Neuron (in vitro differentiated cells): ENCODE data around the gene TSHZ2.
"Not testable (repeated sequence)": the region's sequence is repeated elsewhere in the genome, so short reads cannot be mapped to it uniquely, and the experiment has no call there.

Experiments used
- H2AFZ ChIP-seq: one replicate; pipeline ENCODE4 v1.6.1; 2013; ENCODE audit warnings: low read depth, mild to moderate bottlenecking, inconsistent platforms, low read length, moderate library complexity
- H3K27me3 ChIP-seq: one replicate; pipeline ENCODE4 v1.6.1; 2013; ENCODE audit warnings: low read length; ENCODE audit not compliant: insufficient read depth
- H3K36me3 ChIP-seq: one replicate; pipeline ENCODE4 v1.6.1; 2013; ENCODE audit warnings: low read length; ENCODE audit not compliant: insufficient read depth
- H3K4me1 ChIP-seq: one replicate; pipeline ENCODE4 v1.6.1; 2013; ENCODE audit warnings: low read length; ENCODE audit not compliant: insufficient read depth
- H3K4me3 ChIP-seq: 2 replicates; pipeline ENCODE4 v1.5.1; 2013; ENCODE audit warnings: mild to moderate bottlenecking, low read length, moderate library complexity
- H3K9me3 ChIP-seq: one replicate; pipeline ENCODE4 v1.6.1; 2013; ENCODE audit warnings: low read length

TSHZ2 gene

GRCh38 chr20:53454675-53455276 is 482.6 kb downstream of the TSHZ2 start:
- no peaks in the 10 kb centered on the region for H3K36me3 ChIP-seq
- no peak overlapping the region for H3K4me3 ChIP-seq
- H3K9me3 ChIP-seq, result peaks cover 5% of the 10 kb centered on the region
- H3K27me3 ChIP-seq, result no peaks in the 10 kb centered on the region
- no peaks in the 10 kb centered on the region for H3K4me1 ChIP-seq
- H2AFZ ChIP-seq, result no peak overlapping the region

GRCh38 chr20:53463101-53463972 is 491.2 kb downstream of the TSHZ2 start:
- Histone ChIP-seq H3K4me1 (no peaks in the 10 kb centered on the region), H2AFZ (no peak overlapping the region), H3K27me3 (no peaks in the 10 kb centered on the region), H3K9me3 (no peaks in the 10 kb centered on the region), H3K36me3 (no peaks in the 10 kb centered on the region), H3K4me3 (no peak overlapping the region)

GRCh38 chr20:53466279-53466678 is 494.1 kb downstream of the TSHZ2 start:
- H3K4me3 ChIP-seq, result no peak overlapping the region
- H3K4me1 ChIP-seq, result no peaks in the 10 kb centered on the region
- H3K9me3 ChIP-seq, result no peaks in the 10 kb centered on the region
- H2AFZ ChIP-seq, result no peak overlapping the region
- no peaks in the 10 kb centered on the region for H3K36me3 ChIP-seq
- no peaks in the 10 kb centered on the region for H3K27me3 ChIP-seq

- Histone ChIP-seq H3K9me3 (peaks cover 3% of the 10 kb centered on the region), H3K27me3 (no peaks in the 10 kb centered on the region)
Measured at GRCh38 chr20:53468587-53468986, 496.4 kb downstream of the TSHZ2 start.

GRCh38 chr20:53472859-53473258 is 500.7 kb downstream of the TSHZ2 start:
- H3K4me1 ChIP-seq, H3K36me3 ChIP-seq, H3K4me3 ChIP-seq, H3K9me3 ChIP-seq, H2AFZ ChIP-seq, H3K27me3 ChIP-seq: not testable (repeated sequence)

More at GRCh38 chr20:53468587-53468986, 496.4 kb downstream of the TSHZ2 start:
- Histone ChIP-seq H3K4me3 (no peak overlapping the region), H3K4me1 (no peaks in the 10 kb centered on the region), H2AFZ (no peak overlapping the region), H3K36me3 (no peaks in the 10 kb centered on the region)

GRCh38 chr20:53480913-53481312 is 508.8 kb downstream of the TSHZ2 start:
- no peaks in the 10 kb centered on the region for H3K36me3 ChIP-seq
- H3K4me1 ChIP-seq, result no peaks in the 10 kb centered on the region
- H3K9me3 ChIP-seq, result no peaks in the 10 kb centered on the region
- H2AFZ ChIP-seq, result no peak overlapping the region
- H3K27me3 ChIP-seq, result no peaks in the 10 kb centered on the region
- H3K4me3 ChIP-seq, result no peak overlapping the region

- H3K27me3 ChIP-seq, result no peaks in the 10 kb centered on the region
- no peak overlapping the region for H3K4me3 ChIP-seq
- no peaks in the 10 kb centered on the region for H3K9me3 ChIP-seq
- H2AFZ ChIP-seq, result no peak overlapping the region
- peaks cover under 1% of the 10 kb centered on the region for H3K4me1 ChIP-seq
- no peaks in the 10 kb centered on the region for H3K36me3 ChIP-seq
Measured at GRCh38 chr20:53487461-53488200, 515.5 kb downstream of the TSHZ2 start.

- peaks cover 9% of the 10 kb centered on the region for H3K4me1 ChIP-seq
- H2AFZ ChIP-seq, result no peak overlapping the region
- no peak overlapping the region for H3K4me3 ChIP-seq
- H3K9me3 ChIP-seq, result no peaks in the 10 kb centered on the region
- H3K36me3 ChIP-seq, result no peaks in the 10 kb centered on the region
- no peaks in the 10 kb centered on the region for H3K27me3 ChIP-seq
Measured at GRCh38 chr20:53488775-53489272, 516.7 kb downstream of the TSHZ2 start.

- Histone ChIP-seq H3K27me3 (no peaks in the 10 kb centered on the region), H2AFZ (no peak overlapping the region), H3K4me3 (no peak overlapping the region), H3K36me3 (no peaks in the 10 kb centered on the region), H3K9me3 (no peaks in the 10 kb centered on the region), H3K4me1 (peaks cover 9% of the 10 kb centered on the region)
Measured at GRCh38 chr20:53489528-53489927, 517.4 kb downstream of the TSHZ2 start.

GRCh38 chr20:53490620-53491019 is 518.5 kb downstream of the TSHZ2 start:
- no peak overlapping the region for H3K4me3 ChIP-seq
- H3K36me3 ChIP-seq, result no peaks in the 10 kb centered on the region
- H2AFZ ChIP-seq, result no peak overlapping the region
- H3K9me3 ChIP-seq, result no peaks in the 10 kb centered on the region
- H3K4me1 ChIP-seq, result peaks cover 9% of the 10 kb centered on the region
- no peaks in the 10 kb centered on the region for H3K27me3 ChIP-seq

- Histone ChIP-seq H3K27me3 (no peaks in the 10 kb centered on the region), H3K36me3 (no peaks in the 10 kb centered on the region), H3K9me3 (no peaks in the 10 kb centered on the region), H3K4me3 (no peak overlapping the region), H3K4me1 (peaks cover 9% of the 10 kb centered on the region), H2AFZ (no peak overlapping the region)
Measured at GRCh38 chr20:53491462-53491861, 519.3 kb downstream of the TSHZ2 start.

GRCh38 chr20:53492212-53492611 is 520.1 kb downstream of the TSHZ2 start:
- H3K27me3 ChIP-seq, result no peaks in the 10 kb centered on the region
- H3K9me3 ChIP-seq, result no peaks in the 10 kb centered on the region
- H2AFZ ChIP-seq, result no peak overlapping the region
- H3K36me3 ChIP-seq, result no peaks in the 10 kb centered on the region
- no peak overlapping the region for H3K4me3 ChIP-seq
- peaks cover 9% of the 10 kb centered on the region for H3K4me1 ChIP-seq

GRCh38 chr20:53493311-53493857 is 521.2 kb downstream of the TSHZ2 start:
- H3K27me3 ChIP-seq, result no peaks in the 10 kb centered on the region
- no peaks in the 10 kb centered on the region for H3K9me3 ChIP-seq
- H3K36me3 ChIP-seq, result no peaks in the 10 kb centered on the region
- peaks cover 9% of the 10 kb centered on the region for H3K4me1 ChIP-seq
- no peak overlapping the region for H3K4me3 ChIP-seq
- no peak overlapping the region for H2AFZ ChIP-seq
